Breast epithelium (tissue), 3 donors: Measurements from ENCODE around the gene STXBP2.

ENCODE experiments used
- CTCF ChIP-seq, 3 donors: fragments of 450-650 bp; IDR thresholded peaks; one replicate each; pipeline ENCODE4 v1.5.1; 2016 to 2017; ENCODE audit warnings: antibody characterized with exemption in 3 of 3, mild to moderate bottlenecking in 3 of 3, moderate library complexity in 3 of 3
- POLR2A ChIP-seq: fragments of 450-650 bp; IDR thresholded peaks from one replicate; pipeline ENCODE4 v1.6.1; 2016; ENCODE audit warnings: antibody characterized with exemption, mild to moderate bottlenecking, moderate library complexity
- POLR2AphosphoS5 ChIP-seq, 3 donors: sonication (generic); formaldehyde crosslinking; IDR thresholded peaks; one replicate each; pipeline ENCODE4 v1.6.1; 2017; ENCODE audit warnings: antibody characterized with exemption in 3 of 3

GRCh38 chr19:7689165-7689564 lies 52.3 kb downstream of the STXBP2 start:
- TF ChIP-seq CTCF (IDR thresholded peaks at IDR 0.05) (no peak), POLR2A (no peak), POLR2AphosphoS5 (IDR thresholded peaks at IDR 0.05) (no peak)
